ENCODE measurements around the gene NAPSA.

NAPSA gene

GRCh38 chr19:50332244-50333038, 33.0 kb downstream of the NAPSA start:
- no peaks in the 10 kb centered on the region for H3K9me3 ChIP-seq (ENCODE audit: low read length)
- H2AFZ ChIP-seq (ENCODE audit: low read length): no peak overlapping the region
- no peak for TF ChIP-seq CTCF (IDR thresholded peaks at IDR 0.05; ENCODE audit: low read length)
- no peak for TF ChIP-seq EZH2 (IDR thresholded peaks at IDR 0.05; ENCODE audit: borderline replicate concordance, low read length)
- peak overlapping the region; percentile 87 for H3K27ac ChIP-seq (ENCODE audit: low read depth, low read length, poor library complexity, severe bottlenecking)
- peaks cover 60% of the 10 kb centered on the region for H3K4me1 ChIP-seq (ENCODE audit: insufficient read depth, low read length, severe bottlenecking)
- peaks cover under 1% of the 10 kb centered on the region; the same call in 1 of the 2 replicates for H3K27me3 ChIP-seq (ENCODE audit: insufficient read depth, low read length)
- H4K20me1 ChIP-seq (ENCODE audit: insufficient read depth, low read length): no peaks in the 10 kb centered on the region
- no peaks in the 10 kb centered on the region for H3K9me2 ChIP-seq (ENCODE audit: low read depth, low read length)
- H3K79me2 ChIP-seq (ENCODE audit: insufficient read depth, low read length): no peaks in the 10 kb centered on the region
- peak overlapping the region; percentile 69 for H3K4me3 ChIP-seq (ENCODE audit: low read depth, low read length, poor library complexity, severe bottlenecking)
- H3K36me3 ChIP-seq (ENCODE audit: insufficient read depth, low read length): peaks cover 29% of the 10 kb centered on the region; the same call in 1 of the 2 replicates
- peaks cover 4% of the 10 kb centered on the region; the same call in 1 of the 2 replicates for H3F3A ChIP-seq (ENCODE audit: insufficient read depth, low read length)
- peak overlapping the region; percentile 87 for H3K4me2 ChIP-seq (ENCODE audit: low read length)
- H3K9ac ChIP-seq (ENCODE audit: low read length): peak overlapping the region; percentile 61

DNA sequence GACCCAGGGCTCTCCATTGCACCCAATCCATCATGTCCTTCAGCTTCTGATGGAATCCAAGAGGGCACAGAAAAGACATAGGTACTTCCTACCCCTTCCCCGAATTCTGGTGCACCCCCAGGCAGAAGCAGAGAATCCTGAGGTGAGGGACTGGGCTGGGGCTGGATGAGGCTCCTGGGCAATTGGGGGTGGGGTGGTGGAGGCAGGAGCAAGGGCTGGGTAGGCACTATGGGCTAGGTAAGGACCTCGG, 33.5 kb downstream of the NAPSA start:
- Histone ChIP-seq H3K9me2 (ENCODE audit: low read depth, low read length) (no peaks in the 10 kb centered on the region), H3K9ac (ENCODE audit: low read length) (peak overlapping the region; percentile 61), H3K36me3 (ENCODE audit: insufficient read depth, low read length) (peaks cover 23% of the 10 kb centered on the region; the same call in 1 of the 2 replicates), H3K9me3 (ENCODE audit: low read length) (no peaks in the 10 kb centered on the region), H3K27ac (ENCODE audit: low read depth, low read length, poor library complexity, severe bottlenecking) (peak overlapping the region; percentile 87), H2AFZ (ENCODE audit: low read length) (no peak overlapping the region), H4K20me1 (ENCODE audit: insufficient read depth, low read length) (no peaks in the 10 kb centered on the region), H3K4me2 (ENCODE audit: low read length) (peak overlapping the region; percentile 87), H3F3A (ENCODE audit: insufficient read depth, low read length) (peaks cover 4% of the 10 kb centered on the region; the same call in 1 of the 2 replicates), H3K4me3 (ENCODE audit: low read depth, low read length, poor library complexity, severe bottlenecking) (peak overlapping the region; percentile 69), H3K27me3 (ENCODE audit: insufficient read depth, low read length) (peaks cover 6% of the 10 kb centered on the region; the same call in 1 of the 2 replicates), H3K79me2 (ENCODE audit: insufficient read depth, low read length) (no peaks in the 10 kb centered on the region), H3K4me1 (ENCODE audit: insufficient read depth, low read length, severe bottlenecking) (peaks cover 65% of the 10 kb centered on the region)
- no peak for TF ChIP-seq CTCF (IDR thresholded peaks at IDR 0.05; ENCODE audit: low read length)
- TF ChIP-seq EZH2 (IDR thresholded peaks at IDR 0.05; ENCODE audit: borderline replicate concordance, low read length): no peak

- Histone ChIP-seq H3K36me3 (ENCODE audit: insufficient read depth, low read length) (peaks cover 21% of the 10 kb centered on the region; the same call in 1 of the 2 replicates), H3K9me3 (ENCODE audit: low read length) (no peaks in the 10 kb centered on the region), H3K4me3 (ENCODE audit: low read depth, low read length, poor library complexity, severe bottlenecking) (peak overlapping the region; percentile 69), H3K9me2 (ENCODE audit: low read depth, low read length) (no peaks in the 10 kb centered on the region), H3K4me1 (ENCODE audit: insufficient read depth, low read length, severe bottlenecking) (peaks cover 70% of the 10 kb centered on the region), H3K9ac (ENCODE audit: low read length) (peak overlapping the region; percentile 61), H3K79me2 (ENCODE audit: insufficient read depth, low read length) (no peaks in the 10 kb centered on the region), H3F3A (ENCODE audit: insufficient read depth, low read length) (peaks cover 4% of the 10 kb centered on the region; the same call in 1 of the 2 replicates), H3K27ac (ENCODE audit: low read depth, low read length, poor library complexity, severe bottlenecking) (peak overlapping the region; percentile 87), H3K4me2 (ENCODE audit: low read length) (peak overlapping the region; percentile 87), H4K20me1 (ENCODE audit: insufficient read depth, low read length) (no peaks in the 10 kb centered on the region), H2AFZ (ENCODE audit: low read length) (no peak overlapping the region), H3K27me3 (ENCODE audit: insufficient read depth, low read length) (peaks cover 8% of the 10 kb centered on the region)
- TF ChIP-seq CTCF (IDR thresholded peaks at IDR 0.05; ENCODE audit: low read length) (no peak), EZH2 (IDR thresholded peaks at IDR 0.05; ENCODE audit: borderline replicate concordance, low read length) (no peak)
Observed at GRCh38 chr19:50331221-50331993, 34.0 kb downstream of the NAPSA start.

Measured in OCI-LY1 (cell line).